Urinary bladder (tissue), 4 donors: ENCODE results near the gene CHCHD6. TPM values are rescaled to one million over a fixed set of nuclear protein-coding genes. Genes with fewer than 3 reads are reported as not detected.

ENCODE experiments used
- DNase-seq: peaks from one replicate; pipeline ENCODE4 v3.0.0-alpha.2; 2015; ENCODE audit errors: extremely low spot score
- H3K27ac ChIP-seq: one replicate; pipeline ENCODE4 v1.5.1; 2013; ENCODE audit warnings: low read depth, mild to moderate bottlenecking, moderate library complexity
- H3K36me3 ChIP-seq: one replicate; pipeline ENCODE4 v1.6.1; 2013; ENCODE audit warnings: mild to moderate bottlenecking, moderate library complexity; ENCODE audit not compliant: insufficient read depth
- H3K4me1 ChIP-seq: one replicate; pipeline ENCODE4 v1.6.1; 2013; ENCODE audit warnings: mild to moderate bottlenecking, moderate library complexity; ENCODE audit not compliant: insufficient read depth
- H3K4me3 ChIP-seq: one replicate; pipeline ENCODE4 v1.5.1; 2013; ENCODE audit warnings: low read depth, low read length
- WGBS: extraction: QIAGEN DNeasy Blood & Tissue Kit; methylation state at CpG from one replicate; pipeline ENCODE4 v1.1.7; 2013; 5-methylcytosine and 5-hydroxymethylcytosine counted together
- polyA plus RNA-seq: library from polyadenylated mRNA; stranded (reverse); fragments of 200-250 nt; gene quantifications from one replicate; pipeline ENCODE4 v1.2.3, GENCODE V29; 2013
- total RNA-seq: library from RNA; depleted of rRNA; stranded (reverse); fragments of >200 nt; gene quantifications from one replicate; pipeline ENCODE4 v1.2.3, GENCODE V29; 2014
- donor health status: healthy with polysubstance abuse.
- donor health status: healthy.

The CHCHD6 gene
- total and polyA plus RNA-seq, 2 donors = 5.4 to 20.9 TPM

- no peak overlapping the region for H3K27ac ChIP-seq
- no peaks in the 10 kb centered on the region for H3K36me3 ChIP-seq
- H3K4me1 ChIP-seq = no peaks in the 10 kb centered on the region
- no peak for DNase-seq
- H3K4me3 ChIP-seq = no peak overlapping the region
- 44% methylated on average over 1 of the region's 1 CpG for WGBS
Observed at GRCh38 chr3:126885425-126885824, 181.4 kb downstream of the CHCHD6 start.

DNA sequence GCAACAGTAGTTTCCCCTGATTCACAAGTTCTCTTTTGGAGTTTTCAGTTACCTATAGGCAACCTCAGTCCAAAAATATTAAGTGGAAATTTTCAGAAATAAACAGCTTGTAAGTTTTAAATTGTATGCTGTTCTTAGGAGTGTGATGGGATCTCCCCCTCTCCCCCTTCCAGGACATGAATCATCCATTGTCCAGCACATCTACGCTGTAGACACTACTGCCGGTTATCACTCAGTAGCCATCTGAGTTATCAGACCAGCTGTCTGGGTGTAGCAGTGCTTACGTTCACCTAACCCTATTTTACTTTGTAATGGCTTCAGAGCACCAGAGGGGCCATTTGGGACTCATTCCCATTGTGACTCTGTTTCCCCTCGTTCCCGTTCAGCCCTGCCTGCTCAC is 182.2 kb downstream of the CHCHD6 start:
- 88% methylated on average over 5 of the region's 5 CpGs for WGBS
- H3K4me3 ChIP-seq = no peak overlapping the region
- H3K4me1 ChIP-seq = no peaks in the 10 kb centered on the region
- no peaks in the 10 kb centered on the region for H3K36me3 ChIP-seq
- H3K27ac ChIP-seq = no peak overlapping the region
- DNase-seq = no peak

- no peak overlapping the region for H3K4me3 ChIP-seq
- no peaks in the 10 kb centered on the region for H3K36me3 ChIP-seq
- DNase-seq = no peak
- WGBS = 87% methylated on average over 7 of the region's 7 CpGs
- no peak overlapping the region for H3K27ac ChIP-seq
- no peaks in the 10 kb centered on the region for H3K4me1 ChIP-seq
Observed at GRCh38 chr3:126887686-126888085, 183.6 kb downstream of the CHCHD6 start.

- DNase-seq = no peak
- WGBS = 89% methylated on average over 5 of the region's 5 CpGs
- no peak overlapping the region for H3K27ac ChIP-seq
Observed at GRCh38 chr3:126888186-126888760, 184.2 kb downstream of the CHCHD6 start.

DNA sequence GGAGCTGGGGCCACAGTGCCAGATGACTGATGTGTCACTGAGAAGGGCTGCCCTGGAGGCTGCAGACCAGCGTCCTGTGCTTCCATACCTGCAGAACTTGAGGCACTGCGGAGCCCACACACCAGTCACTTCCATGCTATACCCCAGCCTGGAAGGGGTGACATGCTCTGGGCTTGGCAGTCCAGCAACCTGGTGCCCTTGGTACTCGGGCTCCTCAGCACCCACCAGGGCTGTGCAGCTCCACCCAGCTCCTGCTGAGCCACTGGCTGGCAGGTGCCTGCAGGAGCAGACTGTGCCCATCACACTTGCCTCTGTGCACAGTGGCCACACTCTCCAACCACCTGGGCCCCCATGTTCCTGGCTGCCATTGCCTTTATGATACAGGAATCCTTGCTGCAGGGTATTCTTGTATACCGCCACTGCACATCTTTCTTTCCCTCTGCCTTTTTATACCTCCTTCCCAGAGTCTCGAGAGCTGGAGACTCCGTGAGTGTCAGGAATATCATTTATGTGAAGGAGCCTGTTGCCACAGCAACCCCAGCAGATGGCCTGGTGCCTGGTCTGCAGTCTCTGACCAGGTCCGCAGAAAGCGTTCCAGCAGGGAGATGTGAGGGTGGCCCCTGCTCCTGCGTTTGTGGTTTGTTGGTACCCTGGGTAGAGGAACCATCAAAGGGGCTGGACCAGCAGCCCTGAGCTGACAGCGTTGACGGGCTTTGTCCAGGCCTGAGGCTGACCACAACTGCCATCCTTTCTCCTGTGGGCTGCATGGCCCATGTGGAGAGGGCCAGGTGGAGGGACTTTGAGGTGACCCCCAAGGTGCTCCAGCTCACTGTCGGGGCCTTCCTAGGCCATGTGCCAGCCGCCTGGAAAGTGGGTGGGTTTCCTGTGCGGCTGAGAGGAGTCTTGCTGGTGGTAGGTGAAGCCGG is 185.5 kb downstream of the CHCHD6 start:
- no peak overlapping the region for H3K4me3 ChIP-seq
- WGBS = 96% methylated on average over 15 of the region's 15 CpGs
- no peak for DNase-seq
- no peaks in the 10 kb centered on the region for H3K36me3 ChIP-seq
- no peaks in the 10 kb centered on the region for H3K4me1 ChIP-seq
- no peak overlapping the region for H3K27ac ChIP-seq

More at GRCh38 chr3:126888186-126888760, 184.2 kb downstream of the CHCHD6 start:
- H3K4me3 ChIP-seq = no peak overlapping the region
- H3K4me1 ChIP-seq = no peaks in the 10 kb centered on the region
- H3K36me3 ChIP-seq = no peaks in the 10 kb centered on the region

GRCh38 chr3:126891141-126891540 is 187.1 kb downstream of the CHCHD6 start:
- Histone ChIP-seq H3K4me1 (no peaks in the 10 kb centered on the region), H3K4me3 (no peak overlapping the region), H3K36me3 (no peaks in the 10 kb centered on the region), H3K27ac (no peak overlapping the region)
- WGBS = 98% methylated on average over 7 of the region's 7 CpGs
- DNase-seq = no peak

GRCh38 chr3:126891791-126892190 is 187.8 kb downstream of the CHCHD6 start:
- Histone ChIP-seq H3K4me1 (no peaks in the 10 kb centered on the region), H3K27ac (no peak overlapping the region), H3K36me3 (no peaks in the 10 kb centered on the region), H3K4me3 (no peak overlapping the region)
- 96% methylated on average over 10 of the region's 10 CpGs for WGBS
- DNase-seq = no peak

DNA sequence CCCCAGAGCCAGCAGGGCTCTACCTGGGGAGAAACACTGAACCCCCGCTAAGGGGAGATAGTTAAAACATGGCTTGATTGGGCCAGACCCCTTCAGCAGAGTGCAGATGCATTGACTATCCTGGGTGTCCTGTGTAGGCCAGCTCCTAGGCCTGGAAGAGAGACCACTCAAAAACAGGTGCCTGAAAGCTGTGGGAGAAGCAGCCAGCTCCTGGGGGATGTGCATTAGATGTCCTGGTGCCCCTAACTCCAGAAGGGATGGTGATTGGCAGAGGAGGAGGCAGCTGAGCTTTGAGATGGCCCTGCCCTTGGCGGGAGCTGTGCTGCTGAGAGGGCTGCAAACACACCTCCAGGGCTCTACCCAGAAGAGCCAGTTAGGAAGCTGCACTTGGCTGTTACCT is 189.6 kb downstream of the CHCHD6 start:
- Histone ChIP-seq H3K4me3 (no peak overlapping the region), H3K36me3 (no peaks in the 10 kb centered on the region), H3K4me1 (no peaks in the 10 kb centered on the region), H3K27ac (no peak overlapping the region)
- no peak for DNase-seq
- WGBS = 95% methylated on average over 2 of the region's 2 CpGs

DNA sequence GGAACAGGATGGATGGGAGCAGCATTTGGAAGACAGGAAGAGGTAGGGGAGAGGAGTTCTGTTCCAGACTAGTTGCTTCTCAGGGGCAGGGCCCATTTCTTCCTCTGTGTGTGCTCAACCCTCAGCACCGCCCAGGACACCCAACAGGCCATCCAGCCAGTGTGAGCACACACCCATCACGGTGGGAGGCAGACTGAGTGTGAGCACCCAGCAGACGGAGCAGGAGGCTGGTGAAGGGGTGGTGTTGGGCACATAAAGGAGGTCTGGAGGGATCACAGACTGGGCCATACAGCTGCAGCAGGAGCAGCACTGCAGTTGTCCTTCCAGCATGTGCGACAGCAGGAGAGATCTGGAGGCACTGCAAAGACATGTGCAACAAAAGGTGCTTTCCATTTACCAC is 190.4 kb downstream of the CHCHD6 start:
- 90% methylated on average over 4 of the region's 4 CpGs for WGBS
- H3K36me3 ChIP-seq = no peaks in the 10 kb centered on the region
- no peak for DNase-seq
- H3K4me1 ChIP-seq = no peaks in the 10 kb centered on the region
- H3K4me3 ChIP-seq = no peak overlapping the region
- H3K27ac ChIP-seq = no peak overlapping the region

DNA sequence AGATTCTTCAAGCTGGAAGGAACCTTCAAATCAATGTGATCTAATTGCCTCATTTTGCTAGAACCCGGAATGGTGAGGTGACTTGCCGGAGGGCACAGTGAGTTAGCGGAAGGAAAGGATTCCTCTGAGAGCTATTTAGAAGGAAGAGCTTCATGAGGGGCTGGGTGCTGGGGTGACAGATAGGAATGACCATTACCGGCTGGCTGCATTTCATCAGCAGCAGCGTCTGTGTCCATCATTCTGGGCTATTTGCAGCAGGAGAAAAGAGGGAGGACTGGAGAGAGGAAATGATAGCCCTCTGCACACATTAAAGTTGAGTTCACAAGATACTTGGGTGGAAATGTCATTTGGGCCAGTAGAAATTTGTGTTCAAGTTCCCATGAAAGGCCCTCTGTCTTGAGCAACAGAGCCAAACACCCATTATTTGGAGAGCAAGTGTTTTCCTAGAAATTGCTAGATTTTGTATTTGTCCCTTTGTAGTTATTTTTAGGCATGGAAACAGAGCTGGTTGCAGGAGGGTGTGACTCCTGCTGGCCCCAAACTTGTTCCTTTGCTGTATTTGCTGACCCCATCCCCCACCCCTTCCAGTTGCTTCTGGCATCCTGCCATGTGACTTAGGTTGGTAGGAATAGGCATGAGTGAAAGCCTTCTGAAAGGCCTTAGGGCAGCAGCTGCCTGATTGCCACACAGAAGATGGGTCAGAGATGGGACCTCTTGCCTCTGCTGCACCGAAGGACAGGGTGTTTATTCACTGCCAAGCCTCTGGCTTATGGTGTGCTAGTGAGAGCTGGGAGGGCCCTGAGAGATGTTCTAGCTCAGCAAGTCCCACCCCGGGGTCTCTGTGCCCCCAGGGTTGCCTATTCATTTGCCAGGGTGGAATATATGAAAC is 191.4 kb downstream of the CHCHD6 start:
- Histone ChIP-seq H3K27ac (no peak overlapping the region), H3K36me3 (no peaks in the 10 kb centered on the region), H3K4me1 (no peaks in the 10 kb centered on the region), H3K4me3 (no peak overlapping the region)
- 82% methylated on average over 7 of the region's 7 CpGs for WGBS
- DNase-seq = no peak

GRCh38 chr3:126896067-126896441 is 192.0 kb downstream of the CHCHD6 start:
- no peak overlapping the region for H3K4me3 ChIP-seq
- no peak overlapping the region for H3K27ac ChIP-seq
- H3K36me3 ChIP-seq = no peaks in the 10 kb centered on the region
- no peaks in the 10 kb centered on the region for H3K4me1 ChIP-seq
- 70% methylated on average over 1 of the region's 1 CpG for WGBS
- DNase-seq = no peak

DNA sequence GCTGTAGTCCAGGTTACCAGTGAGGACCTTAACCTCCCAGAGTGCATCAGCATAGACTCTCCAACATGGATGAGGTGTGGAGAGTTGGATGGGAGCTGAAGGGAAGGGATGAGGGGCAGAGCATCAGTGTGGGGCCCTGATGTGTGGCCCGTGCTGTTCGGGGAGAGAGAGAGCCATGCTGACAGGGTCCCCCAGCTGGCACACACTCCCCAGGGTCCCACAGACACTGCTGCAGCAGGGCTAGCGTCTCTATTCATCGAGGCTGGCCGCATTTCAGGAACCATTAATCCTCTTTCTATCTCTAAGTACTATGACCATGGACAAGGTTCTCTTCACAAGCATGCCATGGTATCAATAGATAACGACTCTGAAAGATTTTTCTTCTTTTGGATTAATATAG is 192.9 kb downstream of the CHCHD6 start:
- DNase-seq = no peak
- Histone ChIP-seq H3K4me3 (no peak overlapping the region), H3K36me3 (no peaks in the 10 kb centered on the region), H3K27ac (no peak overlapping the region), H3K4me1 (no peaks in the 10 kb centered on the region)
- 90% methylated on average over 6 of the region's 6 CpGs for WGBS

DNA sequence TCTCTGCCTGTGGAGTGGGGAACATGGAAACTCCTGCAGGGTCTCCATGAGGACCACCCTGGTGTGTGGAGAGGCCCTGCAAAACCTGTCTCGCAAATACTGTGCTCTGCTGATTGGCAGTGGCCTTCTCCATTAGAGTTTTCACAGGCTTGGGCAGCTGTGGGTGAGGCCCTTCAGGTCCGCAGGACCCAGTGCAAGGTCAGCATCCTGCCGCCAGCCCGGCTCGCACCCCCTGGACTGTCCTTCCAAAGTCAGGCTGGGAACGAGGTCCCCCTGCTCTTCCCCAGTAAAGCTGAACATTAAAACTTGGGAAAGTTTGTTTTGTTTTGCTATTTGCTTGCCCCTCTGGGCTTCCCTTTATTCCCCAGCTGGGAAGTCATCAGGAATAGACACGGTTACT is 193.9 kb downstream of the CHCHD6 start:
- WGBS = 91% methylated on average over 7 of the region's 7 CpGs
- DNase-seq = no peak
- Histone ChIP-seq H3K4me1 (no peaks in the 10 kb centered on the region), H3K36me3 (no peaks in the 10 kb centered on the region), H3K4me3 (no peak overlapping the region), H3K27ac (no peak overlapping the region)
